ENCODE data around the gene LDB2.

LDB2 gene

DNA sequence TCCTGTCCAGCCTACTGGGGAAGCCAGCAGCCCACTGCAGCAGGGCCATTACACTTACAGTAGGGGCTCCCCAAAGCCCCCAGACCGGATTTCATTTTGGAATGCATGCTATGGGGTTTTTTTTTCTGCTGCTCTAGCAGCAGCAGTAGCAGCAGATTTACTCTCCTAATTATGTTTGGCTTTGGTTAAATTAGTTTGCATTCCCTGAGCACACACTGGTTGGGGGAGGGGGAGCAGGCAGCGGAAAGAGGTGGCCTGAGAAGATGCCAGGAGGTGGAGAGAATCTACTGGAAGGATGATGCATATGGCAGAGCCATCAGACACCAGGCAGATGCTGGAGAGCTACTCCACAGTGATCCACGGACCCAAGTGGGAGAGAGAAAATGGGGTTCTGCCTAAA lies 109.6 kb downstream of the LDB2 start:
- DNase-seq (ENCODE audit: extremely low spot score): no peak
- CTCF ChIA-PET: no interaction called here
- POLR2A ChIA-PET: no interaction called here
- TF ChIP-seq NFRKB (IDR thresholded peaks at IDR 0.05) (no peak), FOXA1 (IDR thresholded peaks at IDR 0.05) (no peak), ELF4 (IDR thresholded peaks at IDR 0.05) (no peak), CTBP1 (IDR thresholded peaks at IDR 0.05; ENCODE audit: borderline replicate concordance) (no peak), FOXM1 (IDR thresholded peaks at IDR 0.05; ENCODE audit: borderline replicate concordance) (no peak), LEF1 (IDR thresholded peaks at IDR 0.05; ENCODE audit: borderline replicate concordance) (no peak), SUZ12 (IDR thresholded peaks at IDR 0.05) (no peak), HDGF (IDR thresholded peaks at IDR 0.05; ENCODE audit: borderline replicate concordance) (no peak), FOXK2 (IDR thresholded peaks at IDR 0.05) (no peak), L3MBTL2 (conservative IDR thresholded peaks at IDR 0.05) (no peak)

GRCh38 chr4:16785793-16786527 lies 112.5 kb downstream of the LDB2 start:
- CTCF ChIA-PET: interaction anchor here (0.6 to 1.0 kb wide), 2 partner anchors 8 to 602 kb away, joined by 3 read pairs; no protein-coding TSS in a partner anchor
- TF ChIP-seq CTBP1 (IDR thresholded peaks at IDR 0.05; ENCODE audit: borderline replicate concordance) (no peak), NFRKB (IDR thresholded peaks at IDR 0.05) (no peak), LEF1 (IDR thresholded peaks at IDR 0.05; ENCODE audit: borderline replicate concordance) (no peak), ARNT (IDR thresholded peaks at IDR 0.05) (no peak), FOXA1 (IDR thresholded peaks at IDR 0.05) (no peak), TARDBP (IDR thresholded peaks at IDR 0.05) (no peak), SP1 (IDR thresholded peaks at IDR 0.05) (no peak), BHLHE40 (IDR thresholded peaks at IDR 0.05; ENCODE audit: borderline replicate concordance) (no peak), FOXM1 (IDR thresholded peaks at IDR 0.05; ENCODE audit: borderline replicate concordance) (no peak), FOXK2 (IDR thresholded peaks at IDR 0.05) (no peak), ELF4 (IDR thresholded peaks at IDR 0.05) (no peak), SUZ12 (IDR thresholded peaks at IDR 0.05) (no peak), ZNF384 (IDR thresholded peaks at IDR 0.05) (no peak), L3MBTL2 (conservative IDR thresholded peaks at IDR 0.05) (no peak), HDGF (IDR thresholded peaks at IDR 0.05; ENCODE audit: borderline replicate concordance) (no peak)
- TF ChIP-seq, protein P1, sequence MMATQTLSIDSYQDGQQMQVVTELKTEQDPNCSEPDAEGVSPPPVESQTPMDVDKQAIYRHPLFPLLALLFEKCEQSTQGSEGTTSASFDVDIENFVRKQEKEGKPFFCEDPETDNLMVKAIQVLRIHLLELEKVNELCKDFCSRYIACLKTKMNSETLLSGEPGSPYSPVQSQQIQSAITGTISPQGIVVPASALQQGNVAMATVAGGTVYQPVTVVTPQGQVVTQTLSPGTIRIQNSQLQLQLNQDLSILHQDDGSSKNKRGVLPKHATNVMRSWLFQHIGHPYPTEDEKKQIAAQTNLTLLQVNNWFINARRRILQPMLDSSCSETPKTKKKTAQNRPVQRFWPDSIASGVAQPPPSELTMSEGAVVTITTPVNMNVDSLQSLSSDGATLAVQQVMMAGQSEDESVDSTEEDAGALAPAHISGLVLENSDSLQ (IDR thresholded peaks at IDR 0.05): no peak
- DNase-seq (ENCODE audit: extremely low spot score): no peak
- POLR2A ChIA-PET: no interaction called here

GRCh38 chr4:16783119-16783518 lies 115.3 kb downstream of the LDB2 start:
- CTCF ChIA-PET: no interaction called here
- no peak for DNase-seq (ENCODE audit: extremely low spot score)
- TF ChIP-seq L3MBTL2 (conservative IDR thresholded peaks at IDR 0.05): no peak
- TF ChIP-seq ZNF384 (IDR thresholded peaks at IDR 0.05): no peak
- TF ChIP-seq FOXK2 (IDR thresholded peaks at IDR 0.05): no peak
- TF ChIP-seq NFRKB (IDR thresholded peaks at IDR 0.05): no peak
- TF ChIP-seq, protein P1 (IDR thresholded peaks at IDR 0.05): no peak
- TF ChIP-seq FOXA1 (IDR thresholded peaks at IDR 0.05): no peak
- no peak for TF ChIP-seq ELF4 (IDR thresholded peaks at IDR 0.05)
- TF ChIP-seq FOXM1 (IDR thresholded peaks at IDR 0.05; ENCODE audit: borderline replicate concordance): no peak
- no peak for TF ChIP-seq CTBP1 (IDR thresholded peaks at IDR 0.05; ENCODE audit: borderline replicate concordance)
- no peak for TF ChIP-seq LEF1 (IDR thresholded peaks at IDR 0.05; ENCODE audit: borderline replicate concordance)
- no peak for TF ChIP-seq HDGF (IDR thresholded peaks at IDR 0.05; ENCODE audit: borderline replicate concordance)
- no peak for TF ChIP-seq ARNT (IDR thresholded peaks at IDR 0.05)
- TF ChIP-seq TARDBP (IDR thresholded peaks at IDR 0.05): no peak
- no peak for TF ChIP-seq BHLHE40 (IDR thresholded peaks at IDR 0.05; ENCODE audit: borderline replicate concordance)
- TF ChIP-seq SUZ12 (IDR thresholded peaks at IDR 0.05): no peak
- TF ChIP-seq SP1 (IDR thresholded peaks at IDR 0.05): no peak
- POLR2A ChIA-PET: no interaction called here

DNA sequence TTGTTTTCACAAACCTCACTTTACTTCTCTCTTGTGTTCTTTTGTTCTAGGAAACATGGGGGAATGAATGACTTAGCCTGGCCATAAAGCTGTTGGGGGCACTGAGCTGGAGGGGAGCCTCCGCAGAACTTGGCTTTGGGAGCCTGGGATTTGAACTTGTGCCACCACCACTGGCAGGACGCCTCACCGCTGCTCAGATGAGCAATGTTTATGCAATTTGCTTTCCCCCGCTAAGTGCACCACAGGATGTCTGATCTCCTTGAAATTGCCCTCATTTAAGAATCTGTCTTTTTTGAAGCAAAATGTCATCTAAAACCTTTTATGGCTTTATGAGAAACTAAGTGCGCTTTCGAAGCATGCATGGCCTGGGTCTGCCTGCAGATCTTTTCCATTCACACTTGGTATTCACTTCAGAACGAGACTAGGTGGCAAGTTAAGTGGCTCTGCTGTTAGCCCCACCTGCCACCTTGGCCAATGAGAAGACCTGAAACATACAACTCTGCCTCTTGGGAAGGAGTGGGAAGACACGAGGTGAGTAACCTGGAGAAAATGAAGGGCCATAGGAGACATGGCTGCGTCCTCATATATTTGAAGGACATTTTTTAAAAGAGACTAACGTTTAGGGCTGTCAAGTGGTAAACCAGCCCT lies 119.3 kb downstream of the LDB2 start:
- TF ChIP-seq LEF1 (IDR thresholded peaks at IDR 0.05; ENCODE audit: borderline replicate concordance) (no peak), FOXM1 (IDR thresholded peaks at IDR 0.05; ENCODE audit: borderline replicate concordance) (no peak), ZNF384 (IDR thresholded peaks at IDR 0.05) (no peak), HDGF (IDR thresholded peaks at IDR 0.05; ENCODE audit: borderline replicate concordance) (no peak), ELF4 (IDR thresholded peaks at IDR 0.05) (no peak), SUZ12 (IDR thresholded peaks at IDR 0.05) (no peak), L3MBTL2 (conservative IDR thresholded peaks at IDR 0.05) (no peak), SP1 (IDR thresholded peaks at IDR 0.05) (no peak)
- ChIA-PET CTCF (no interaction called here), POLR2A (no interaction called here)
- DNase-seq (ENCODE audit: extremely low spot score): no peak

GRCh38 chr4:16777726-16778125 lies 120.7 kb downstream of the LDB2 start:
- POLR2A ChIA-PET: no interaction called here
- no peak for TF ChIP-seq FOXM1 (IDR thresholded peaks at IDR 0.05; ENCODE audit: borderline replicate concordance)
- no peak for TF ChIP-seq ARNT (IDR thresholded peaks at IDR 0.05)
- no peak for TF ChIP-seq HDGF (IDR thresholded peaks at IDR 0.05; ENCODE audit: borderline replicate concordance)
- TF ChIP-seq, protein P1 (IDR thresholded peaks at IDR 0.05): no peak
- no peak for TF ChIP-seq L3MBTL2 (conservative IDR thresholded peaks at IDR 0.05)
- DNase-seq (ENCODE audit: extremely low spot score): no peak
- CTCF ChIA-PET: no interaction called here
